WI38 (cell line): Measurements from ENCODE around the gene ZSCAN5B.

Experiments
- H3K4me3 ChIP-seq: 2 replicates; pipeline ENCODE4 v1.5.1; 2011; ENCODE audit warnings: low read depth, mild to moderate bottlenecking, control low read depth, low read length
- CTCF ChIP-seq: IDR thresholded peaks from 2 replicates; pipeline ENCODE4 v1.5.1; 2012; ENCODE audit warnings: low read depth, mild to moderate bottlenecking, control low read depth, low read length

Gene ZSCAN5B

DNA sequence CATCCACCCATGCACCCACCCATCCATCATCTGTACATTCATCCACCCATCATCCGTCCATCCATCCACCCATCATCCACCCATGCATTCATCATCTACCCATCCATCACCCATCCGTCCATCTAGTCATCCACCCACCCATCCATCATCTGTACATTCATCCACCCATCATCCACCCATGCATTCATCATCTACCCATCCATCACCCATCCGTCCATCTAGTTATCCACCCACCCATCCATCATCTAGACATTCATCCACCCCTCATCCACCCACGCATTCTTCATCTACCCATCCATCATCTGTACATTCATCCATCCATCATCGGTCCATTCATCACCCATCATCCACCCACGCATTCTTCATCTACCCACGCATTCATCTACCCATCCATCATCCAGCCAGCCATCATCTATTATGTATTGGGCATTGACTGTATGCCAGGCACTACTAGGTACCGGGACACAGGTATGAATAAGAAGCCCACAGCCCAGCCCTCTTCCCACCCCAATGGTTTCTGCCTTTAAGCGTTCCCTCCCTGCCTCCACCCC, 38.5 kb downstream of the ZSCAN5B start:
- no peak overlapping the region for H3K4me3 ChIP-seq
- TF ChIP-seq CTCF, result no peak

DNA sequence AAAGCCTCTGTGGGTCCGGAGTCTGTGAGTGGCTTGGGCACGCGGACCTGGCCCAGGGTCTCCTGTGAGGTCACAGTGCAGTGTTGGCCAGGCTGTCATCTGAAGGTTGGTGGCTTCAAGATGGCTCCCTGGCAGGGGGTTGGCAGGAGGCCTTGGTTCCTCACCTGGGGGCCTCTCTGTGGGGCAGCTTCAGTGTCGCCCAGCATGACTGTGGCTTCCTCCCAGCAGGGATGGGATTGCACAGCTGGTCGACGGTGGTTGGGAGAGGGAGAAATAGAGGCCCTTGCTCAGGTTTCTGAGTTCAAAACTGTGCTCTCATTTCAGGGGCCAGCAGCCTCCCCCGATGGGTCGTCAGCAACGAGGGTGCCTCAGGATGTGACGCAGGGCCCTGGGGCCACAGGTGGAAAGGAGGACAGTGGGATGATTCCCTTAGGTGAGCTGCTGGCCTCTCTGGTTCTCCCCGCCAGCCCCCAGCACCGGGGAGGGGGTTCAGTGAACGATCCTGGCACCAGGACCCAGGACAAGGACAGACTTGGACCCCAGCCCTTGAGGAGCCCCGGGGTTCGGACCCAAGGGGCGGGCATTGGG, 39.3 kb downstream of the ZSCAN5B start:
- no peak overlapping the region for H3K4me3 ChIP-seq
- TF ChIP-seq CTCF, result no peak

- no peak for TF ChIP-seq CTCF
- no peak overlapping the region for H3K4me3 ChIP-seq
These were observed 40.8 kb downstream of the ZSCAN5B start for GRCh38 chr19:56156768-56157167.

- H3K4me3 ChIP-seq, result no peak overlapping the region
- no peak for TF ChIP-seq CTCF
These were observed 42.4 kb downstream of the ZSCAN5B start for GRCh38 chr19:56155124-56155687.

DNA sequence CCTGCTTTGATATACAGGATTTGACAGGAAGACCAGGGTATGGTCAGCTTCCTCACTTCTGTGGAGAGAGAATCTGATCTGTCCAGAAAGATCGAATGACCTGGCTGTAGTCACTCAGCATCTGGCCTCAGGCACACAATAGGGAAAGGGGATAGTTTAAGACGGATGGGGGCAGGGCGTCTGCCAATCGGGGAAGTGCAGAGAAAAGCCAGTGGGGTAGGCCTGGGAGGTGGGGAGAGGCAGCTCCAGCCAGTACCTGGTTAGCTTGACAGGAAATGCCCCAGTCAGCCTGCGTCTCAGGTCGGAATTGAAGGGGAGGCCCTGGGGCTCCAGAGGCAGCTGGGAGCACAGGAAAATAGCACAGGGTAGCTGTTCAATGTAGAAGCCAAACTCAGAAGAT, 44.1 kb downstream of the ZSCAN5B start:
- H3K4me3 ChIP-seq, result no peak overlapping the region
- no peak for TF ChIP-seq CTCF

GRCh38 chr19:56152644-56153043, 44.9 kb downstream of the ZSCAN5B start:
- H3K4me3 ChIP-seq, result no peak overlapping the region
- TF ChIP-seq CTCF, result no peak

GRCh38 chr19:56150358-56150757, 47.2 kb downstream of the ZSCAN5B start:
- H3K4me3 ChIP-seq, result no peak overlapping the region
- no peak for TF ChIP-seq CTCF
